Adrenal gland (tissue), 5 donors: ENCODE data around the gene RAB4A.

Experiments used
- POLR2A ChIP-seq, 2 donors: fragments of 450-650 bp; IDR thresholded peaks; one replicate each; pipeline ENCODE4 v1.6.1; 2017; ENCODE audit warnings: antibody characterized with exemption in 2 of 2, mild to moderate bottlenecking in 2 of 2, moderate library complexity in 1 of 2
- TF ChIP-seq, protein P1 (sequence below), 6 experiments: fragments of 450-650 bp in 4 of 6; fragments of 200-600 bp in 2 of 6; sonication (generic) in 1 of 6; IDR thresholded peaks; 1 replicate in 5 of 6; 2 replicates in 1 of 6; pipeline versions ENCODE4 v1.5.1 to v1.8.0; 2016 to 2021; ENCODE audit warnings: antibody characterized with exemption in 6 of 6, mild to moderate bottlenecking in 2 of 6, moderate library complexity in 1 of 6
- donor health status: DM: no; HTN: no; CAD: no.

DNA sequence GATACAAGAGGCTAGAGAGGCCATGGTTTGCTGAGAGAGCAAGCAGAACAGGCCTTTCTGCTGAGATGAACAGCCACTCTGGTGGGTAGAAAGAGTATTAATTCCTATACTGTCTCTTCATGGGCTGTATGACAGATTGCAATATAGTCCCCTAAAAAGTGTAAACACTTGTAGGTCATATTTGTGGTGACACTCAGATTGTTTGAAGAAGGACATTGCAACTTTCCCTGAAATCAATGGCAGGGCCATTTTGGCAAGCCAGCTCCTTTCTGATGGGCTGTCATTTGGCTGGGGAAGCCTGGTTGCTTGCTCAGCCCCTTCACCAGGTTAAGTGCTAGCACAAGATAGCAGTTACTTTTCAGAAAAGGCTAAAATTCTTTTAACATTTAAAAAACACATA is 27.5 kb downstream of the RAB4A start:
- TF ChIP-seq, protein P1, sequence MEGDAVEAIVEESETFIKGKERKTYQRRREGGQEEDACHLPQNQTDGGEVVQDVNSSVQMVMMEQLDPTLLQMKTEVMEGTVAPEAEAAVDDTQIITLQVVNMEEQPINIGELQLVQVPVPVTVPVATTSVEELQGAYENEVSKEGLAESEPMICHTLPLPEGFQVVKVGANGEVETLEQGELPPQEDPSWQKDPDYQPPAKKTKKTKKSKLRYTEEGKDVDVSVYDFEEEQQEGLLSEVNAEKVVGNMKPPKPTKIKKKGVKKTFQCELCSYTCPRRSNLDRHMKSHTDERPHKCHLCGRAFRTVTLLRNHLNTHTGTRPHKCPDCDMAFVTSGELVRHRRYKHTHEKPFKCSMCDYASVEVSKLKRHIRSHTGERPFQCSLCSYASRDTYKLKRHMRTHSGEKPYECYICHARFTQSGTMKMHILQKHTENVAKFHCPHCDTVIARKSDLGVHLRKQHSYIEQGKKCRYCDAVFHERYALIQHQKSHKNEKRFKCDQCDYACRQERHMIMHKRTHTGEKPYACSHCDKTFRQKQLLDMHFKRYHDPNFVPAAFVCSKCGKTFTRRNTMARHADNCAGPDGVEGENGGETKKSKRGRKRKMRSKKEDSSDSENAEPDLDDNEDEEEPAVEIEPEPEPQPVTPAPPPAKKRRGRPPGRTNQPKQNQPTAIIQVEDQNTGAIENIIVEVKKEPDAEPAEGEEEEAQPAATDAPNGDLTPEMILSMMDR (IDR thresholded peaks at IDR 0.05), result no peak
- TF ChIP-seq POLR2A (IDR thresholded peaks at IDR 0.05), result no peak
